ENCODE measurements around the gene LRIG1. TPM values are rescaled to one million over a fixed set of nuclear protein-coding genes. Genes with fewer than 3 reads are reported as not detected.
A peak's percentile ranks its signal among the peaks of the same experiment; 100 is the strongest.

LRIG1 gene
- total and polyA plus RNA-seq, 9 of the 15 experiments (the other 6 are each of a cell fraction or from before 2014, with no cell fraction given): 0.05 to 0.38 (median 0.13) TPM; not detected in 3

- TF ChIP-seq CEBPZ (IDR thresholded peaks at IDR 0.05; ENCODE audit: borderline replicate concordance, low read depth, low read length) (no peak), E2F6 (IDR thresholded peaks at IDR 0.05; ENCODE audit: borderline replicate concordance in 1 of 2, extremely low read depth in 1 of 2, insufficient read depth in 1 of 2, insufficient read length in 1 of 2, low read depth in 1 of 2, low read length in 1 of 2, poor library complexity in 1 of 2, severe bottlenecking in 1 of 2) (peak; percentile 41 to 87), CREBBP (IDR thresholded peaks at IDR 0.05; ENCODE audit: low read depth, low read length) (no peak), CREB1 (IDR thresholded peaks at IDR 0.05) (no peak; the same call in 1 of the 2 replicates), CREB1 (CRISPR knock-in tag; IDR thresholded peaks at IDR 0.05) (peak; percentile 56; the same call in 1 of the 2 replicates), CBFA2T2 (conservative IDR thresholded peaks at IDR 0.05) (no peak)
Measured at GRCh38 chr3:66500576-66501482, at the start of gene LRIG1 (continued).
